A673 (cell line): ENCODE measurements around the gene NSFL1C.

Experiments used
- CTCF ChIP-seq: fragments of 300-800, 200-600 bp; sonication (generic); conservative IDR thresholded peaks from 2 replicates; pipeline ENCODE4 v1.5.1; 2017; ENCODE audit warnings: low read depth, mild to moderate bottlenecking, antibody characterized with exemption, low read length, moderate library complexity, mixed read lengths
- EZH2 ChIP-seq: fragments of 200-600 bp; sonication (generic); IDR thresholded peaks from 2 replicates; pipeline ENCODE4 v1.6.1; 2017; ENCODE audit warnings: borderline replicate concordance, low read depth, mild to moderate bottlenecking, mixed read lengths, antibody characterized with exemption, low read length; ENCODE audit not compliant: poor library complexity, severe bottlenecking

- TF ChIP-seq CTCF (peak; percentile 33; the same call in 1 of the 2 replicates), EZH2 (no peak)
These were observed 8.4 kb upstream of the NSFL1C start for GRCh38 chr20:1474817-1475603.
